CD8-positive, alpha-beta memory T cell (primary cell): ENCODE results near the gene MLH3. TPM values are rescaled to one million over a fixed set of nuclear protein-coding genes. Genes with fewer than 3 reads are reported as not detected.

ENCODE experiments used
- CTCF ChIA-PET: fragments of 350-600 bp; sonication (Branson Sonifier 250); formaldehyde crosslinking; loops from one replicate; lab custom pipeline; 2021; ENCODE audit warnings: antibody characterized with exemption; lab: Charles Lee
- POLR2A ChIA-PET: fragments of 350-600 bp; sonication (Branson Sonifier 250); formaldehyde crosslinking; loops from one replicate; lab custom pipeline; 2021; ENCODE audit warnings: antibody characterized with exemption; lab: Charles Lee
- DNase-seq, 5 donors: peaks; one replicate each; pipeline versions ENCODE4 v3.0.0 to v3.0.0-alpha.2; 2020 to 2022; ENCODE audit warnings: mixed read lengths in 1 of 5
- H3K27ac ChIP-seq: one replicate; pipeline ENCODE4 v1.7.0; 2013; ENCODE audit warnings: low read depth, mild to moderate bottlenecking, low read length, moderate library complexity
- H3K27me3 ChIP-seq: 2 replicates; pipeline ENCODE4 v1.7.0; 2013; ENCODE audit warnings: low read length, mild to moderate bottlenecking; ENCODE audit not compliant: insufficient read depth, poor library complexity, severe bottlenecking
- H3K36me3 ChIP-seq: 2 replicates; pipeline ENCODE4 v1.7.0; 2013; ENCODE audit warnings: mild to moderate bottlenecking, low read length, moderate library complexity; ENCODE audit not compliant: insufficient read depth
- H3K4me1 ChIP-seq: 2 replicates; pipeline ENCODE4 v1.7.0; 2013; ENCODE audit warnings: mild to moderate bottlenecking, low read length, moderate library complexity; ENCODE audit not compliant: insufficient read depth
- H3K4me3 ChIP-seq: 2 replicates; pipeline ENCODE4 v1.7.0; 2013; ENCODE audit warnings: mild to moderate bottlenecking, low read length
- H3K9me3 ChIP-seq: 2 replicates; pipeline ENCODE4 v1.7.0; 2013; ENCODE audit warnings: mild to moderate bottlenecking, low read length
- H3K27ac Mint-ChIP-seq, 8 donors: one replicate each; pipeline ENCODE4 v1.8.0; 2020 to 2021; ENCODE audit warnings: mixed read lengths in 8 of 8, mild to moderate bottlenecking in 6 of 8, inconsistent platforms in 3 of 8, moderate library complexity in 3 of 8
- H3K27me3 Mint-ChIP-seq, 2 donors: one replicate each; pipeline ENCODE4 v1.8.0; 2020 to 2021; ENCODE audit warnings: mixed read lengths in 2 of 2, mild to moderate bottlenecking in 1 of 2, moderate library complexity in 1 of 2
- H3K36me3 Mint-ChIP-seq, 3 donors: one replicate each; pipeline ENCODE4 v1.8.0; 2020 to 2021; ENCODE audit warnings: mixed read lengths in 3 of 3, inconsistent platforms in 1 of 3, mild to moderate bottlenecking in 1 of 3
- H3K4me1 Mint-ChIP-seq, 3 donors: one replicate each; pipeline ENCODE4 v1.8.0; 2020 to 2021; ENCODE audit warnings: mixed read lengths in 3 of 3, inconsistent platforms in 1 of 3, mild to moderate bottlenecking in 1 of 3
- H3K4me3 Mint-ChIP-seq, 7 donors: one replicate each; pipeline ENCODE4 v1.8.0; 2020 to 2021; ENCODE audit warnings: mixed read lengths in 7 of 7, mild to moderate bottlenecking in 6 of 7, moderate library complexity in 4 of 7, inconsistent platforms in 2 of 7
- H3K9me3 Mint-ChIP-seq, 5 donors: one replicate each; pipeline ENCODE4 v1.8.0; 2020 to 2022; ENCODE audit warnings: mixed read lengths in 5 of 5, mild to moderate bottlenecking in 3 of 5, moderate library complexity in 2 of 5, inconsistent platforms in 1 of 5
- polyA plus RNA-seq: library from polyadenylated mRNA; unstranded; fragments of 300-500 nt; fragmentation: Illumina TruSeq; gene quantifications from one replicate; pipeline ENCODE4 v1.2.3, GENCODE V29; 2021
- total RNA-seq, 2 experiments: library from RNA; stranded (reverse); gene quantifications; one replicate each; pipeline ENCODE4 v1.2.3, GENCODE V29; 2021

Gene MLH3
- total and polyA plus RNA-seq, 3 experiments from 2014 or later, result 10.4 to 16.7 (median 16.2) TPM

DNA sequence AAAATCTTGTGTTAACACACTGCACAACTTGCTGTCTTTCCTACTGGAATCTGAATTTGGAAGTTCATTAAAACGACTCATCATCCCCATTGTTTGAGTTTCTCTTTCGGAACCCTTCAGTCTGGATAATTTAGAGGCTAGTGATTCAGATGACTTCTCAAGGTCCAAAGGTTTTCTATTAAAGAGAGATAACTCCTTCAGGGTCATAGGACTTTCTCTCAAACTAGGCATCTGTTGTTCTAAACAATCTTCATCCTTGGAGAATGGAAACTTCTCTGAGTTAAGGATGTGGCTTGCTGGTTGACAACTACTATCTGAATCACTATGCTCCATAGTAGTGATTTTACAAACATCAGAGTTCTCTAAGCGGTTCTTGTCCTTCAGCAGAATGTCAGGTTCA, 4.4 kb downstream of the MLH3 start:
- ChIA-PET POLR2A (no interaction called here), CTCF (no interaction called here)
- no peaks in the 10 kb centered on the region for H3K9me3 Mint-ChIP-seq
- Histone ChIP-seq H3K9me3 (no peaks in the 10 kb centered on the region), H3K27me3 (no peaks in the 10 kb centered on the region), H3K4me3 (no peak overlapping the region), H3K36me3 (no peaks in the 10 kb centered on the region), H3K4me1 (peaks cover 20% of the 10 kb centered on the region), H3K27ac (no peak overlapping the region)
- DNase-seq, result no peak
- H3K27ac Mint-ChIP-seq, result no peak overlapping the region
- no peaks in the 10 kb centered on the region for H3K27me3 Mint-ChIP-seq
- H3K36me3 Mint-ChIP-seq, result peaks cover 0 to 21% (median 7%) of the 10 kb centered on the region in 3 donors
- peak overlapping the region in 1 of 7 donors; percentile 43 for H3K4me3 Mint-ChIP-seq
- peaks cover 54 to 81% (median 69%) of the 10 kb centered on the region in 3 donors for H3K4me1 Mint-ChIP-seq

DNA sequence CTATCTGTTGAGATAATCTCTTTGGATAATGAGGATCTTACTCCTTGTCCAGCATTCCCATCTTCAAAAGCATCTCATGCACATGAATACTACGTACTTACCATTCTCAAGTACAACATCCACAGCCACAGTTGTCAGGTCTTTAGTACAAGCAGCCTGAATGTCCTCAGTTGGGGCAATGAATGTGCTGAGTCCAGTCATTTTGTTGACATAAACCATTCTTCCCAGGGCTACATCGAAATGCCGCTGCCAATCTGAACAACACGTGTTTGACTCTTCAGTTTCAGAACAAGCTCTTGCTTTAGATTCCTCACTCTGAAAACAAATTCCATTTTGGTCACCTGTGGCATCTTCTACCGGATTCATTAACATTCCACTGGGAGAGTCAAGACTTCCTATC, 5.0 kb downstream of the MLH3 start:
- POLR2A ChIA-PET, result no interaction called here
- peaks cover 0 to 27% (median 7%) of the 10 kb centered on the region in 3 donors for H3K36me3 Mint-ChIP-seq
- peak overlapping the region in 1 of 7 donors; percentile 15 for H3K4me3 Mint-ChIP-seq
- Histone ChIP-seq H3K36me3 (no peaks in the 10 kb centered on the region), H3K4me1 (peaks cover 20% of the 10 kb centered on the region), H3K9me3 (no peaks in the 10 kb centered on the region), H3K27ac (no peak overlapping the region), H3K27me3 (no peaks in the 10 kb centered on the region), H3K4me3 (no peak overlapping the region)
- H3K27ac Mint-ChIP-seq, result no peak overlapping the region
- H3K4me1 Mint-ChIP-seq, result peaks cover 50 to 77% (median 66%) of the 10 kb centered on the region in 3 donors
- CTCF ChIA-PET, result no interaction called here
- no peak for DNase-seq
- H3K27me3 Mint-ChIP-seq, result no peaks in the 10 kb centered on the region
- no peaks in the 10 kb centered on the region for H3K9me3 Mint-ChIP-seq

- no peak overlapping the region for H3K4me3 Mint-ChIP-seq
Observed at GRCh38 chr14:75044752-75045151, 6.5 kb downstream of the MLH3 start.

GRCh38 chr14:75044322-75044721, 6.9 kb downstream of the MLH3 start:
- H3K4me1 Mint-ChIP-seq, result peaks cover 36 to 60% (median 48%) of the 10 kb centered on the region in 3 donors
- peaks cover 0 to 32% (median 8%) of the 10 kb centered on the region in 3 donors for H3K36me3 Mint-ChIP-seq
- Histone ChIP-seq H3K27ac (no peak overlapping the region), H3K27me3 (no peaks in the 10 kb centered on the region), H3K9me3 (no peaks in the 10 kb centered on the region), H3K4me3 (no peak overlapping the region), H3K36me3 (no peaks in the 10 kb centered on the region), H3K4me1 (peaks cover 6% of the 10 kb centered on the region)
- ChIA-PET POLR2A (no interaction called here), CTCF (no interaction called here)
- no peak overlapping the region for H3K27ac Mint-ChIP-seq
- H3K9me3 Mint-ChIP-seq, result no peaks in the 10 kb centered on the region
- DNase-seq, result no peak
- H3K4me3 Mint-ChIP-seq, result no peak overlapping the region
- H3K27me3 Mint-ChIP-seq, result no peaks in the 10 kb centered on the region

More at GRCh38 chr14:75044752-75045151, 6.5 kb downstream of the MLH3 start:
- DNase-seq, result no peak
- Mint-ChIP-seq H3K27me3 (no peaks in the 10 kb centered on the region), H3K9me3 (no peaks in the 10 kb centered on the region), H3K4me1 (peaks cover 37 to 64% (median 52%) of the 10 kb centered on the region in 3 donors), H3K36me3 (peaks cover 0 to 31% (median 8%) of the 10 kb centered on the region in 3 donors), H3K27ac (no peak overlapping the region)
- Histone ChIP-seq H3K9me3 (no peaks in the 10 kb centered on the region), H3K27ac (no peak overlapping the region), H3K27me3 (no peaks in the 10 kb centered on the region), H3K4me3 (no peak overlapping the region), H3K4me1 (peaks cover 10% of the 10 kb centered on the region), H3K36me3 (no peaks in the 10 kb centered on the region)
- POLR2A ChIA-PET, result no interaction called here
- CTCF ChIA-PET, result no interaction called here

DNA sequence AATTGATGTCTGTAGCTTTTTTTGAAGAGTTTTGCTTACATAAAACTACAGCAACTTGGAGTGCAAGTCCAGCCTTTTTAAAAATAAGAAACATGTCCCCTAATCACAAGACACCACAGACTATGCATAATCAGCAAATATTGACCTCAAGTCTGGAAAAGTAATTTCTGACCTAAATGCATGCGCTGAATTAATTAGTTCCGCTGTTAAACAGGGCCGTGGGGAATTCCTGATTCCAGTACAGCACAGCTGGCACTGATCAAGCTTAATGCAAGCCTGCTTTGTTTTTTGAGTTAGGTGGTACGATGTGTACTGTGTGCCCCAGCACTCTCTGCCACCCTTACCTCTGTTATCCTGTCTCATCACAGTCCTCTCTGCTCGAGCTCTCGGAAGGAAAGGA, 9.2 kb downstream of the MLH3 start:
- Mint-ChIP-seq H3K4me3 (no peak overlapping the region), H3K36me3 (peaks cover 0 to 48% (median 10%) of the 10 kb centered on the region in 3 donors), H3K4me1 (peaks cover 24 to 39% (median 29%) of the 10 kb centered on the region in 3 donors), H3K27me3 (no peaks in the 10 kb centered on the region), H3K27ac (peak overlapping the region in 1 of 8 donors; percentile 29), H3K9me3 (no peaks in the 10 kb centered on the region)
- Histone ChIP-seq H3K36me3 (peaks cover under 1% of the 10 kb centered on the region), H3K27me3 (no peaks in the 10 kb centered on the region), H3K4me3 (no peak overlapping the region), H3K9me3 (no peaks in the 10 kb centered on the region), H3K4me1 (peaks cover 4% of the 10 kb centered on the region), H3K27ac (no peak overlapping the region)
- POLR2A ChIA-PET, result no interaction called here
- no peak for DNase-seq
- CTCF ChIA-PET, result no interaction called here

GRCh38 chr14:75041613-75042012, 9.7 kb downstream of the MLH3 start:
- ChIA-PET CTCF (no interaction called here), POLR2A (no interaction called here)
- peaks cover 0 to 51% (median 13%) of the 10 kb centered on the region in 3 donors for H3K36me3 Mint-ChIP-seq
- no peaks in the 10 kb centered on the region for H3K9me3 Mint-ChIP-seq
- H3K4me1 Mint-ChIP-seq, result peaks cover 21 to 35% (median 25%) of the 10 kb centered on the region in 3 donors
- H3K4me3 Mint-ChIP-seq, result no peak overlapping the region
- peak overlapping the region in 1 of 8 donors; percentile 17 for H3K27ac Mint-ChIP-seq
- Histone ChIP-seq H3K36me3 (peaks cover 5% of the 10 kb centered on the region), H3K27me3 (no peaks in the 10 kb centered on the region), H3K4me3 (no peak overlapping the region), H3K9me3 (no peaks in the 10 kb centered on the region), H3K4me1 (peaks cover 4% of the 10 kb centered on the region), H3K27ac (no peak overlapping the region)
- H3K27me3 Mint-ChIP-seq, result no peaks in the 10 kb centered on the region
- DNase-seq, result no peak

DNA sequence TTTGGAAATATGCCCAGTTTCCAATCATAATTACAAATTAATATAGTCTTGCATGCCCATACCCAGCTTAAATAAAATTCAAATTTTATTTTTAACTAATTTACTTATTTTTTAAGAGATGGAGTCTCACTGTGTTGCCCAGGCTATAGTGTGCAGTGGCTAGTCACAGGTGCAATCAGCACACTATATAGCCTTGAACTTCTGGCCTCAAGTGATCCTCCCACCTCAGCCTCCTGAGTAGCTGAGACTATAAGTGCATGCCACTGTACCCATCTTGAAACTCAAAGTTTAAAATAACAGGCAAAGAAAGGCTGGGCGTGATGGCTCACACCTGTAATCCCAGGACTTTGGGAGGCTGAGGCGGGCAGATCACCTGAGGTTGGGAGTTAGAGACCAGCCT, 10.3 kb downstream of the MLH3 start:
- Mint-ChIP-seq H3K4me1 (peaks cover 17 to 28% (median 19%) of the 10 kb centered on the region in 3 donors), H3K9me3 (no peaks in the 10 kb centered on the region), H3K36me3 (peaks cover 0 to 52% (median 15%) of the 10 kb centered on the region in 3 donors), H3K27me3 (no peaks in the 10 kb centered on the region), H3K27ac (peak overlapping the region in 2 of 8 donors; percentile 33 to 50), H3K4me3 (no peak overlapping the region)
- CTCF ChIA-PET, result no interaction called here
- no peaks in the 10 kb centered on the region for H3K9me3 ChIP-seq
- DNase-seq, result no peak
- H3K27ac ChIP-seq, result no peak overlapping the region
- no peaks in the 10 kb centered on the region for H3K27me3 ChIP-seq
- peaks cover 8% of the 10 kb centered on the region for H3K36me3 ChIP-seq
- no peak overlapping the region for H3K4me3 ChIP-seq
- POLR2A ChIA-PET, result no interaction called here
- peaks cover 4% of the 10 kb centered on the region for H3K4me1 ChIP-seq

GRCh38 chr14:75040507-75040906, 10.8 kb downstream of the MLH3 start:
- Histone ChIP-seq H3K4me3 (no peak overlapping the region), H3K4me1 (peaks cover 4% of the 10 kb centered on the region), H3K27ac (no peak overlapping the region), H3K9me3 (no peaks in the 10 kb centered on the region), H3K36me3 (peaks cover 9% of the 10 kb centered on the region), H3K27me3 (no peaks in the 10 kb centered on the region)
- DNase-seq, result no peak
- no peak overlapping the region for H3K4me3 Mint-ChIP-seq
- no peak overlapping the region for H3K27ac Mint-ChIP-seq
- CTCF ChIA-PET, result no interaction called here
- POLR2A ChIA-PET, result no interaction called here
- H3K4me1 Mint-ChIP-seq, result peaks cover 14 to 25% (median 14%) of the 10 kb centered on the region in 3 donors
- no peaks in the 10 kb centered on the region for H3K27me3 Mint-ChIP-seq
- no peaks in the 10 kb centered on the region for H3K9me3 Mint-ChIP-seq
- H3K36me3 Mint-ChIP-seq, result peaks cover 0 to 54% (median 18%) of the 10 kb centered on the region in 3 donors
